ENCODE results near the gene SNRNP35. TPM values are rescaled to one million over a fixed set of nuclear protein-coding genes. Genes with fewer than 3 reads are reported as not detected.
A peak's percentile ranks its signal among the peaks of the same experiment; 100 is the strongest.

Gene SNRNP35
- total and polyA plus RNA-seq, 2 experiments from 2014 or later = 13.6 to 25.7 TPM

GRCh38 chr12:123445388-123446332, 12.3 kb upstream of the SNRNP35 start:
- Histone ChIP-seq H3K79me2 (no peaks in the 10 kb centered on the region), H3K9me3 (ENCODE audit: low read depth) (no peaks in the 10 kb centered on the region), H3K27me3 (no peaks in the 10 kb centered on the region), H4K20me1 (ENCODE audit: insufficient read depth, poor library complexity, severe bottlenecking) (no peaks in the 10 kb centered on the region), H3K4me1 (ENCODE audit: insufficient read depth) (peaks cover 16% of the 10 kb centered on the region), H3K9me2 (replicated peaks; ENCODE audit: insufficient read depth) (no peaks in the 10 kb centered on the region), H3K4me2 (peak overlapping the region; percentile 47), H3K27ac (peak overlapping the region; percentile 80), H3K4me3 (no peak overlapping the region), H2AFZ (peak overlapping the region; percentile 26), H3K36me3 (replicated peaks; ENCODE audit: insufficient read depth, low read depth) (no peaks in the 10 kb centered on the region)
- peak; percentile 49 for DNase-seq (ENCODE audit: low spot score)
- WGBS (ENCODE audit: low lambda C conversion rate, missing lambda C conversion rate) = 48% methylated on average over 18 of the region's 18 CpGs
- TF ChIP-seq EZH2 (IDR thresholded peaks at IDR 0.05; ENCODE audit: borderline replicate concordance) (no peak), CTCF (IDR thresholded peaks at IDR 0.05; ENCODE audit: poor library complexity) (no peak), EZH2phosphoT487 (IDR thresholded peaks at IDR 0.05; ENCODE audit: low read depth, severe bottlenecking, unreplicated experiment) (no peak)

- Histone ChIP-seq H3K4me3 (no peak overlapping the region), H4K20me1 (ENCODE audit: insufficient read depth, poor library complexity, severe bottlenecking) (no peaks in the 10 kb centered on the region), H3K4me2 (peak overlapping the region; percentile 47), H3K36me3 (replicated peaks; ENCODE audit: insufficient read depth, low read depth) (no peaks in the 10 kb centered on the region), H3K27ac (peak overlapping the region; percentile 80), H3K27me3 (no peaks in the 10 kb centered on the region), H3K9me3 (ENCODE audit: low read depth) (no peaks in the 10 kb centered on the region), H3K79me2 (no peaks in the 10 kb centered on the region), H3K4me1 (ENCODE audit: insufficient read depth) (peaks cover 16% of the 10 kb centered on the region), H2AFZ (peak overlapping the region; percentile 26), H3K9me2 (replicated peaks; ENCODE audit: insufficient read depth) (no peaks in the 10 kb centered on the region)
- no peak for DNase-seq (ENCODE audit: low spot score)
- TF ChIP-seq EZH2 (IDR thresholded peaks at IDR 0.05; ENCODE audit: borderline replicate concordance) (no peak), EZH2phosphoT487 (IDR thresholded peaks at IDR 0.05; ENCODE audit: low read depth, severe bottlenecking, unreplicated experiment) (no peak), CTCF (IDR thresholded peaks at IDR 0.05; ENCODE audit: poor library complexity) (no peak)
- 51% methylated on average over 4 of the region's 4 CpGs for WGBS (ENCODE audit: low lambda C conversion rate, missing lambda C conversion rate)
Observed at GRCh38 chr12:123446333-123446713, 11.6 kb upstream of the SNRNP35 start.

GRCh38 chr12:123449249-123449733, 8.6 kb upstream of the SNRNP35 start:
- DNase-seq (ENCODE audit: low spot score) = no peak
- Histone ChIP-seq H3K36me3 (replicated peaks; ENCODE audit: insufficient read depth, low read depth) (no peaks in the 10 kb centered on the region), H2AFZ (no peak overlapping the region), H3K27me3 (no peaks in the 10 kb centered on the region), H3K9me2 (replicated peaks; ENCODE audit: insufficient read depth) (no peaks in the 10 kb centered on the region), H3K79me2 (no peaks in the 10 kb centered on the region), H3K9me3 (ENCODE audit: low read depth) (no peaks in the 10 kb centered on the region), H3K4me1 (ENCODE audit: insufficient read depth) (peaks cover 16% of the 10 kb centered on the region), H3K27ac (no peak overlapping the region), H3K4me2 (no peak overlapping the region), H4K20me1 (ENCODE audit: insufficient read depth, poor library complexity, severe bottlenecking) (no peaks in the 10 kb centered on the region), H3K4me3 (no peak overlapping the region)
- WGBS (ENCODE audit: low lambda C conversion rate, missing lambda C conversion rate) = 89% methylated on average over 2 of the region's 2 CpGs
- TF ChIP-seq EZH2 (IDR thresholded peaks at IDR 0.05; ENCODE audit: borderline replicate concordance) (no peak), EZH2phosphoT487 (IDR thresholded peaks at IDR 0.05; ENCODE audit: low read depth, severe bottlenecking, unreplicated experiment) (no peak), CTCF (IDR thresholded peaks at IDR 0.05; ENCODE audit: poor library complexity) (no peak)
